Measurements from ENCODE around the gene C7.

- TF ChIP-seq BACH2 (CRISPR knock-in tag; IDR thresholded peaks at IDR 0.05; ENCODE audit: borderline replicate concordance) (no peak), ZFP30 (CRISPR knock-in tag; IDR thresholded peaks at IDR 0.05) (no peak), ARNTL (CRISPR knock-in tag; IDR thresholded peaks at IDR 0.05; ENCODE audit: borderline replicate concordance, low read depth) (no peak), TSHZ2 (CRISPR knock-in tag; IDR thresholded peaks at IDR 0.05) (no peak), OSR1 (CRISPR knock-in tag; IDR thresholded peaks at IDR 0.05) (no peak), ZC3H10 (CRISPR knock-in tag; IDR thresholded peaks at IDR 0.05) (no peak), ISL1 (CRISPR knock-in tag; IDR thresholded peaks at IDR 0.05) (no peak), RARB (CRISPR knock-in tag; IDR thresholded peaks at IDR 0.05) (no peak), PPARA (CRISPR knock-in tag; IDR thresholded peaks at IDR 0.05; ENCODE audit: borderline replicate concordance) (no peak)
Observed at GRCh38 chr5:40960037-40960436, 50.7 kb downstream of the C7 start.
